ENCODE results near the gene CPSF3. TPM values are rescaled to one million over a fixed set of nuclear protein-coding genes. Genes with fewer than 3 reads are reported as not detected.
A peak's percentile ranks its signal among the peaks of the same experiment; 100 is the strongest.

The CPSF3 gene
- 10 to 100 TPM; 14.1 to 19.7 (median 16.1) TPM for total RNA-seq
- 13.1 TPM for polyA plus RNA-seq
- long read RNA-seq, donor 1, transcript CPSF3-201 (18 exons, 2,345 nt), result major isoform, 60 of 64 reads
- long read RNA-seq, donor 1, partial matches to known transcripts, result 2 of 64 reads
- long read RNA-seq, donor 1, other reads (novel, unspliced or antisense), result 2 of 64 reads
- long read RNA-seq, donor 2, transcript CPSF3-201 (18 exons, 2,345 nt), result major isoform, 19 of 20 reads
- long read RNA-seq, donor 2, partial matches to known transcripts, result 0 of 20 reads
- long read RNA-seq, donor 2, other reads (novel, unspliced or antisense), result 1 of 20 reads
- long read RNA-seq, donor 3, transcript CPSF3-201 (18 exons, 2,345 nt), result major isoform, 149 of 159 reads
- long read RNA-seq, donor 3, partial matches to known transcripts, result 1 of 159 reads
- long read RNA-seq, donor 3, other reads (novel, unspliced or antisense), result 9 of 159 reads
- long read RNA-seq, donor 4, transcript CPSF3-201 (18 exons, 2,345 nt), result major isoform, 23 of 27 reads
- long read RNA-seq, donor 4, partial matches to known transcripts, result 2 of 27 reads
- long read RNA-seq, donor 4, other reads (novel, unspliced or antisense), result 2 of 27 reads

DNA sequence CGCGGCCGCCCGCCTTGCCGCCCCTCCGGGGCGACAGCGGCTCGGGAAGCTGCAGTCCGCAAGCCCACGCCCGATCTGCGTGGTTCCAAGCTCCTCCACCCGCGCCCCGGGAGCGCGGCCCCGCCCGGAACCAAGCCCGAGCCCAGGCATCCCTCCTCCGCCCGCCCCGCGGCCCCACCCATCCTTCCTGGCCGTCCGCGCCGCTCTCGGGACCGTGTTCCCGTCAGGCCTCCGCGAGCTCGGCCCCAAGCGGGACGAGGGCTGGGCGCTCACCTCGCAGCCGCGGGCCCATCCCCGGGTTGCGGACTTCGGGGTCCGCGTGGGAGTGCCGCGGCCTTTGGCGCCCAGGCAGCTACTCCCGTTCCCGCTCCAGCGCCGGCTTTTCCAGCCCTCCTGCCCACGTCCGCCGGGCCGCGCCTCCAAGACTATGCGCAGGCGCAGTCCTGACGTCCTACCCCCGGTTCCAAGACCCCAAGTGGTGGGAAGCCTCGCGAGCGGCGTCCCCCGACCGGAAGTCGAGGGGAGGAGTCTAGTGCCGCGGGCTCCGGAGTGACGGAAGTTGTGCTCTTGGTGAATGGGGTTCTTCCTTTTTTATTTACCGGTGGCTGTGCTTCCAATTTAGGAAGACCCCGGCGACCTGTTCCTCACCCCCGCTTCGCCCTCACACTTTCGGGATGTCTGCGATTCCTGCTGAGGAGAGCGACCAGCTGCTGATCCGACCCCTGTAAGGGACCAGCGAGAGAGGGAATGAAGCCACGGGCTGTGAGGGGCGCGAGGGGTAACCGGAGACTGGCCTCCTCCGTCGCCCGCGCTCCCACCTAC, at the start of gene CPSF3, which contains the start of gene ITGB1BP1:
CPSF3 (plus strand) TSS at position 555 of the 822 bp plus-strand sequence; CDS start at position 675, 120 bp downstream.
ITGB1BP1 (minus strand) TSS at position 429 of the 822 bp plus-strand sequence. CDS start 4,831 bp downstream, outside the sequence.
- Histone ChIP-seq H3K4me1 (ENCODE audit: control insufficient read depth, insufficient read depth, low read length) (peaks cover 2% of the 10 kb centered on the region), H3K9me3 (ENCODE audit: control insufficient read depth, low read length) (no peaks in the 10 kb centered on the region), H3K4me3 (ENCODE audit: low read length) (peak within 1 kb of the TSS; percentile 97), H3K27ac (ENCODE audit: low read length) (peak within 1 kb of the TSS; percentile 95), H3K27me3 (ENCODE audit: control insufficient read depth, insufficient read depth) (no peaks in the 10 kb centered on the region)
- under 1% methylated on average over 91 of the region's 91 CpGs for WGBS
- intact Hi-C loops (cut with DNase I), result no loop called here
- ATAC-seq (peak; percentile 97), DNase-seq (peak; percentile 99)

DNA sequence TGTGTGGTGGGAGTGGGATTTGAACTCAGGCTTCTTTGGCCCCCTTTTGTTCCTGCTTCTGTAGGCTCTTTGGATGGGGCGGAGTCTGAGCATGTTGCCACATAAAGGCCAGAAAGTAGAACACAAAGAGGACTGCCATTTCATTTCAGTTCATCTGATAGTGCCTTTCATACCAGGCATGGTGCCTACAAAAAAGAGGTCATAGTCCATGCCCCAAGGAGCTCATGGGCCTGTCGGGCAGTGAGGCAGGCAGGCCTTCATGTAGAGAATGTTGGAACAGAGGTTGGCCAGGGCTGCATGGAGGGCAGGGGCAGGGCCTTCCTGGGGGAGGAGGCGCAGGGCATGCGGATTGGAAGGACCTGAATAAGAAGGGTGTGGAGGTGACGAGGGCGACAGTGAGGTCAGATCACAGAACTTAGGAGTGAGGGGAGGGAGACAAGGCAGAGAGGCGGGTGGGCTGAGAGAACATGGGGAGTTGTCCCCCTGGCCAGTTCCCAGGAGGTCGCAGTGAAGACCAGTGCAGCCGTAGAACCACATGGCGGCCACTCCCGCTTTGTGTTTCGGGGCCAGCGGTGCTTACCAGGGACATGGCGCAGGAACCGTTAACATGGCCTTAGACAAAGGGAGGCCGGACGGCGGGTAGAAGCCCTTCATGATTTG, 49.3 kb upstream of the CPSF3 start:
- H3K9me3 ChIP-seq (ENCODE audit: control insufficient read depth, low read length), result no peaks in the 10 kb centered on the region
- H3K27ac ChIP-seq (ENCODE audit: low read length), result no peak overlapping the region
- no peak for DNase-seq
- H3K27me3 ChIP-seq (ENCODE audit: control insufficient read depth, insufficient read depth), result no peaks in the 10 kb centered on the region
- no peak overlapping the region for H3K4me3 ChIP-seq (ENCODE audit: low read length)
- no peak for ATAC-seq
- intact Hi-C loops (cut with DNase I), result no loop called here
- 95% methylated on average over 18 of the region's 18 CpGs for WGBS
- H3K4me1 ChIP-seq (ENCODE audit: control insufficient read depth, insufficient read depth, low read length), result no peaks in the 10 kb centered on the region

DNA sequence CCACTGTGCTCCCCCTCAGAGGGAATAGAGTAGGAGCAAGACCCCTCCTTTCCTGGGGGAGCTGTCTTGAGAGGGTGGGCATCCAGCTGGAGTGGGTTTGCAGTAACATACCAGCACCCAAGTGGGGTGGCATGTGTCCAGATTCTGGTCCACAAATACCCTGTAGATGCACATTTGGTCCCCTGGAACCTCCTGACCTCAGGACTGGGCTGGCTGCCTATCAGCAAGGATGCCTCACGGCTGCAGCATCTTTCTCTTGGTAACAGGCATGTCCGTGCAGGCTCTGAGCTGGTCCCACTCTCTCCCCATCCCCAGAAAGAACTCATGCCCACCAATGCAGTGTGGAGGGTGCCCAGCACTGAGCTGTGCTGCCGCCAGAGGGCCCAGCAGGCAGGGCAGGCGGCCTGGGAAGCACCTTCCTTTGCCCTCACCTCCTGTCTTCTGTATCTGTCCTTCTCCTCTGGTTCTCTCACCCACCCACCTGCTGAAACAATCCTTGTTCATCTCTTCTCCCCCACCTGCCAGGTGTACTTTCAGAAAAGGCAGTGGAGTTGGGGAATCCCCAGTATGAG, 47.5 kb upstream of the CPSF3 start:
- Histone ChIP-seq H3K4me3 (ENCODE audit: low read length) (no peak overlapping the region), H3K27me3 (ENCODE audit: control insufficient read depth, insufficient read depth) (no peaks in the 10 kb centered on the region), H3K9me3 (ENCODE audit: control insufficient read depth, low read length) (no peaks in the 10 kb centered on the region), H3K27ac (ENCODE audit: low read length) (no peak overlapping the region), H3K4me1 (ENCODE audit: control insufficient read depth, insufficient read depth, low read length) (peaks cover 3% of the 10 kb centered on the region)
- ATAC-seq, result no peak
- DNase-seq, result no peak
- intact Hi-C loops (cut with DNase I), result no loop called here
- 91% methylated on average over 4 of the region's 4 CpGs for WGBS

DNA sequence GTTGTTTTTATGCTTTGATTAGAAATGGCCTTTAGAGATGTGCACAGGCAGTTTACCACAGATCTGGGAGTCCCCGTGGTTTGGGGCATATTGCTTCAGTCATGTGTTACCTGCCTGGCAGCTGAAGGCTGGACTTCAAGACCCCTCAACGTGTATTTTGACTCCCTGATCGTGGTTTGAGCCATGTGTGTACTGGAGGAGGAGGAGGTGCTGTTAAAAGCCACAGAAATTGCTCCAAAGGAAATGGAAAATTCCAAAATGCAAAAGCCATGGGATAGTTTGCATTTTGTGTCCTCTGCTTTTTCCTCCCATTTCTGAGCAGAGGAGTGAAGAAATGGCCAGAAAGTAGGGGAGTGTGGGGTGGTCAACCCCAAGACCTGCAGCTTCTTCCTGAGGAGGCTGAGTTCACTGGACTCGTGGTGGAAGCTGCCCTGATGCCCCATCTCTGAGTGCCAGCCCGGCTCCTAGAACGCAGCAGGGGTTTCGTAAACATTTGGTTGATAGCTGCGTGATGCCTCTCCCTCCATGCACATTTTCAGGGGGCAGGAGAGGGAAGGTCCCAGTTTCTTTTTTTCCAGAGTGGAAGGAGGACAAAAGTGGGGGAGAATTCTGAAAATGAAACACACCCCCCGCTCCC, 45.9 kb upstream of the CPSF3 start:
- WGBS, result 57% methylated on average over 9 of the region's 9 CpGs

DNA sequence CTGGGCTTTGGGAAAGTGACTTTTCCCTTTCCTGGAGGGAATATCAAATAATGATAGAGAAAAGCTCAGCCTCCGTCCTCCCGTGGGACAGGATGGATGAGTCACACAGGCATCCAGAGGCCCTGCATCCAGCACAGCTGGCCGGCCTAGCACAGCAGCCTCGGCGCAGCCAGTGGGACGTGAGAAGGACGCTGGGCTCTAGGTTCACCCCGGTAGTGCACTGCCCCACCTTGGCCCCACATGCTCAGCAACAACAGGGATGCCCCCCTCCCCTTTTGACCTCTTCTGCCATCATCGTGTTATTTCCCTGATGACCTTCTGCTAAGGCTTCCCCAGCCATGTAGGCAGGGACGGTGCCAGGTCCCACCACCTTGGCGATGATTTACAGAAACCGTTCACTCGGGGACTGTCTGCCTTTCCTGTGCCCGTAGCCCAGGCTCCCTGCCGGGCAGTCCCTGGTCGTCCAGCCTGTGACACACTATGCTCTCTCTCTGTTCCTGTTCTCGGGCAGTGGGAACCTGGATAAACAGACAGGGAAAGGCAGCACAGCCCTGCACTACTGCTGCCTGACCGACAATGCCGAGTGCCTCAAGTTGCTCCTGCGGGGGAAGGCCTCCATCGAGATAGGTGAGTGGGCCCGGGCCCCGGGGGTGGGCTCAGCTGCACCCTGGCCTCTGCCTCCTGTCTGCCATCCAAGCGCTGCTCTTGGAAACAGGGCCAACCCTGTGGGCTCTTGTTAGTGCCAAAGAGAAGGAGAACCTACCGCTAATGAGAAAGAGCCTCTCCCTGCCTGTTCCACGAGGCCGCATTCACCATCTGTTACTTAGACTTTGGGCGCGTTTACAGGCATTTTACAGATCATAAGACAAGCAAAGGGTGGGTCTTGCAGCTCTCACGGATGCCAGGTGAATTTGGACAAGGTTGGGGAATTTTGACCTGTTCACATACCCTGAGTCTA, 44.7 kb upstream of the CPSF3 start:
- intact Hi-C loops (cut with DNase I), result no loop called here
- peak; percentile 75 to 91 for ATAC-seq
- peak overlapping the region; percentile 58 for H3K27ac ChIP-seq (ENCODE audit: low read length)

More for the DNA sequence above, 45.9 kb upstream of the CPSF3 start:
- DNase-seq (no peak), ATAC-seq (no peak)
- intact Hi-C loops (cut with DNase I), result no loop called here
- Histone ChIP-seq H3K4me1 (ENCODE audit: control insufficient read depth, insufficient read depth, low read length) (peaks cover 3% of the 10 kb centered on the region), H3K9me3 (ENCODE audit: control insufficient read depth, low read length) (no peaks in the 10 kb centered on the region), H3K27me3 (ENCODE audit: control insufficient read depth, insufficient read depth) (no peaks in the 10 kb centered on the region), H3K27ac (ENCODE audit: low read length) (peak overlapping the region; percentile 49), H3K4me3 (ENCODE audit: low read length) (no peak overlapping the region)

DNA sequence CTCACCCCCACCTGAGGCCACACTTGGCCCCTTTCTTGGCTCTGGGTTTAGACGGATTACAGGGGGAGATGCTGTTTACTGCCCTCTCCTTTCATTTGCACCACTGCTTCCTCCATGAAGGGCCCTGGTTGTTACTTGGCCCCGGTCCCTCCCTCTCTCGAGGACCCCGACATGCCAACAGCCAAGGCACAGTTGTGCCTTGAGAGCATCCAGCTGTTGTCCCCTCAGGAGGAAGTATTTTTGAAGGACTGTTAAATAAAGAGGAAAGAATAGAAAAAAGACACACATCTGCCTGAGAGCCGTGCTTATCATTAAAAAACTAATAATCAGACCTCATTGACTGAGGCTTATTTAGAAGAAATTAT, 44.1 kb upstream of the CPSF3 start:
- Histone ChIP-seq H3K9me3 (ENCODE audit: control insufficient read depth, low read length) (no peaks in the 10 kb centered on the region), H3K4me3 (ENCODE audit: low read length) (no peak overlapping the region), H3K27ac (ENCODE audit: low read length) (peak overlapping the region; percentile 14), H3K4me1 (ENCODE audit: control insufficient read depth, insufficient read depth, low read length) (peaks cover 3% of the 10 kb centered on the region), H3K27me3 (ENCODE audit: control insufficient read depth, insufficient read depth) (no peaks in the 10 kb centered on the region)
- DNase-seq (no peak), ATAC-seq (no peak)
- intact Hi-C loops (cut with DNase I), result no loop called here
- WGBS, result 80% methylated on average over 5 of the region's 5 CpGs

More for the DNA sequence above, 44.7 kb upstream of the CPSF3 start:
- 63% methylated on average over 30 of the region's 30 CpGs for WGBS
- H3K4me3 ChIP-seq (ENCODE audit: low read length), result no peak overlapping the region
- peaks cover 3% of the 10 kb centered on the region for H3K4me1 ChIP-seq (ENCODE audit: control insufficient read depth, insufficient read depth, low read length)
- H3K9me3 ChIP-seq (ENCODE audit: control insufficient read depth, low read length), result no peaks in the 10 kb centered on the region
- no peaks in the 10 kb centered on the region for H3K27me3 ChIP-seq (ENCODE audit: control insufficient read depth, insufficient read depth)
- DNase-seq, result peak; percentile 89 to 91 (median 91)

DNA sequence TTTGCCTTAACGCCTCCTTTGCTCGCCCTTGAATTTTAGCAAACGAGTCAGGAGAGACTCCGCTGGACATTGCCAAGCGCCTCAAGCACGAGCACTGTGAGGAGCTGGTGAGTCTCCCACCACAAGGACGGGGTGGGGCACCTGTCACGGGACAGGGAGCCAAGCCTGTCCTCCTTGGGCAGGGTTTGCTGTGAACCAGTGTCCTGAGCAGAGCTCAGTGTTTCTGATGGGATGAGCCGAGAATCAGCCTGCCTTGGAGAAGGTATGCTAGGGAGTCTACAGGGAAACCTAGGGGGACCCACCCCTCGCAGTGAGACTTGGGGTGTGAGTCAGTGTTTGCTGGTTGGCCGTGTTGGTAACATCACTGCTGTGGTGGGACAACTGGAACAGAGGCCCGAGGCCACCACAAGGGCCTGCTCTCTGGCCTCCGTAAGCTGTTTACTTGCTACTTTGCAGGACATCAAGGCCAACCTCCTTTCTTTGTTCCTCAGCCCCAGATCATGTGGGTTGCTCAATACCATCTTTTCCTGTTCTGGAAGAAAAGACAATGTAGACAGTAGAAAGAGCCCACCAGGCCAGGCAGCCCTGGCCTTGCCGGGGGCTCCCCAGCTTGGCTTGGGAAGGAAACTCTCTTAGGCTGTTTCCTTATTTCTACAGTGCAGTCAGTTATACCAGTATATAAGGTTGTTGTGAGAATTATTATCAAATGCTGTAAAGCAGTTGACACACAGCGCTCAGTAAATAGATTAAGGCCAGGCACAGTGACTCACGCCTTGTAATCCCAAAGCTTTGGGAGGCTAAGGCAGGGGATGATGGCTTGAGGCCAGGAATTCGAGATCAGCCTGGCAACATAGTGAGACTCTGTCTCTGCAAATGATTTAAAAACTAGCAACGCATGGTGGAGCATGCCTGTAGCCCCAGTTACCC, 42.5 kb upstream of the CPSF3 start:
- Histone ChIP-seq H3K27me3 (ENCODE audit: control insufficient read depth, insufficient read depth) (no peaks in the 10 kb centered on the region), H3K4me1 (ENCODE audit: control insufficient read depth, insufficient read depth, low read length) (peaks cover 3% of the 10 kb centered on the region), H3K9me3 (ENCODE audit: control insufficient read depth, low read length) (no peaks in the 10 kb centered on the region), H3K27ac (ENCODE audit: low read length) (peak overlapping the region; percentile 85), H3K4me3 (ENCODE audit: low read length) (no peak overlapping the region)
- DNase-seq (peak in 2 of 3 donors; percentile 80), ATAC-seq (peak; percentile 67 to 73)
- intact Hi-C loops (cut with DNase I), result no loop called here
- WGBS, result 70% methylated on average over 18 of the region's 18 CpGs

DNA sequence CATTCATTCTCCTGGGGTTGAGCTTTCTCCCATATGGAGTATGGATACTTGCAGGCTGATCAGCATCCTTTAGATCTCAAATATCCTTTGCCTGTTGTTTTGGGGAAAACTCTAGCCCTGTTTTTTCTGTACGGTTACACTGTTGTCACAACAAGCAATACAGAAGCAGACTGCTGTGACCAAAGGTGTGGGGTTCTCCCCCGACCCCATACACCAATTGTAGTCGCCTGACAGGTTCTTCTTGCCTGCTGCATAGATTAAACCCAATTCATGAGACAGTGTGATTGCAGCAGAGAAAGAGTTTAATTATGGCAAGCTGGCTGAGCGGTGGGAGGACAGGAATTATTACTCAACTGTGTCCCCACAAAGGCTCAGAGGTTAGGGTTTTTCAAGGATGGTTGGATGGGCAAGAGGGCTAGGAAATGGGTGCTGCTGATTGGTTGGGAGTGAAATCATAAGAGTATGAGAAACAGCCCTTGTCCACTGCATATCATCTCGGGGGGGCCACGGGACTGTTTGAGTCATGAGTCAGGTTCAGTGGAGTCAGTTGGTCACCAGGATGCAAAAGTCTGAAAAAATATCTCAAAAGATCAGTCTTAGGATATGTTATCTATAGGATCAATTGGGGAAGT, 40.7 kb upstream of the CPSF3 start:
- intact Hi-C loops (cut with DNase I), result no loop called here
- 94% methylated on average over 6 of the region's 6 CpGs for WGBS
- H3K4me1 ChIP-seq (ENCODE audit: control insufficient read depth, insufficient read depth, low read length), result peaks cover 7% of the 10 kb centered on the region
- no peak for ATAC-seq
- H3K4me3 ChIP-seq (ENCODE audit: low read length), result no peak overlapping the region
- H3K27ac ChIP-seq (ENCODE audit: low read length), result no peak overlapping the region
- H3K9me3 ChIP-seq (ENCODE audit: control insufficient read depth, low read length), result no peaks in the 10 kb centered on the region
- H3K27me3 ChIP-seq (ENCODE audit: control insufficient read depth, insufficient read depth), result no peaks in the 10 kb centered on the region
- DNase-seq, result no peak

Measured in right cardiac atrium (tissue), 5 donors.